HS-27A (cell line): ENCODE measurements around the gene CDC20.
"Not testable (repeated sequence)": the region's sequence is repeated elsewhere in the genome, so short reads cannot be mapped to it uniquely, and the experiment has no call there.

Experiments
- DNase-seq: peaks from one replicate; pipeline ENCODE4 v3.0.0-alpha.2; 2012; ENCODE audit warnings: low read depth, missing footprints

Gene CDC20

GRCh38 chr1:43358121-43358745 is 548 bp upstream of the CDC20 start:
- DNase-seq: no peak

GRCh38 chr1:43359696-43360095 is 915 bp downstream of the CDC20 start:
- no peak for DNase-seq

- DNase-seq: no peak
These were observed 1.8 kb downstream of the CDC20 start for GRCh38 chr1:43360616-43361015.

GRCh38 chr1:43363283-43363934 is 4.6 kb downstream of the CDC20 start:
- DNase-seq: no peak

- DNase-seq: no peak
These were observed 5.2 kb downstream of the CDC20 start for GRCh38 chr1:43363935-43364525.

- no peak for DNase-seq
These were observed 6.9 kb downstream of the CDC20 start for GRCh38 chr1:43365678-43366077.

GRCh38 chr1:43366179-43366578 is 7.4 kb downstream of the CDC20 start:
- no peak for DNase-seq

- no peak for DNase-seq
These were observed 7.8 kb downstream of the CDC20 start for GRCh38 chr1:43366601-43367025.

- no peak for DNase-seq
These were observed 8.5 kb downstream of the CDC20 start for GRCh38 chr1:43367026-43367903.

GRCh38 chr1:43367904-43368645 is 9.3 kb downstream of the CDC20 start, which contains the start of gene ELOVL1:
Gene ELOVL1, minus strand, starts transcription at chr1:43368011. Its CDS starts 2,402 bp downstream, at chr1:43365609.
- peak; percentile 68 for DNase-seq

- no peak for DNase-seq
These were observed 9.9 kb downstream of the CDC20 start for GRCh38 chr1:43368646-43369020.

GRCh38 chr1:43369779-43370178 is 11.0 kb downstream of the CDC20 start:
- not testable (repeated sequence) for DNase-seq

- DNase-seq: no peak
These were observed 11.8 kb downstream of the CDC20 start for GRCh38 chr1:43370564-43370963.

- no peak for DNase-seq
These were observed 13.4 kb downstream of the CDC20 start for GRCh38 chr1:43372172-43372571.

GRCh38 chr1:43373066-43373940 is 14.5 kb downstream of the CDC20 start:
- peak; percentile 86 for DNase-seq

GRCh38 chr1:43376723-43377235 is 18.0 kb downstream of the CDC20 start:
- no peak for DNase-seq

- no peak for DNase-seq
These were observed 19.1 kb downstream of the CDC20 start for GRCh38 chr1:43377831-43378230.

GRCh38 chr1:43379476-43379875 is 20.7 kb downstream of the CDC20 start:
- no peak for DNase-seq

- DNase-seq: no peak
These were observed 22.8 kb downstream of the CDC20 start for GRCh38 chr1:43381612-43382011.

GRCh38 chr1:43382027-43382779 is 23.4 kb downstream of the CDC20 start:
- no peak for DNase-seq
